Measurements from ENCODE around the gene TMEM86B.

Gene TMEM86B

DNA sequence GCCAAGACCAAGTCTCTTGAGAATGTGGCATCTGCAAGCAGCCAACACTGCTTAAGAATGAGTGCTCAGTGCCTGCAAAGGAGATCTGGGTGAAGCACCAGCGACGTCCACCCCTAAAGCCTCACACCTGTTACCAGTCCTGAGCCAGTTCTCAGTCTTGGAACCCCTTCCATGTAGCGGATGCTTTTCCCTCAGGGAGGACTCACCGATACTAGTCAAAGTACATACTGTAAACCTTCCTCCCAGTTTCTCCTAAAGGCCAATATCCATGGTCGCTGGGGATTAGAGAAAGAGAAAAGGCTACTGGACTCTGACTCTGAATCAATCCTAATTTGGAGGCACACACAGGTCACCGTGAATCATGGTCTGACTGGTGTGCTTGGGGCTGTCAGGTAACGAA is 15.0 kb downstream of the TMEM86B start:
- Histone ChIP-seq H3K9me3 (ENCODE audit: control insufficient read depth, insufficient read depth, low read depth, low read length) (no peaks in the 10 kb centered on the region; the same call in 1 of the 2 replicates), H3K27ac (ENCODE audit: extremely low read depth, low read depth, low read length) (no peak overlapping the region), H3K4me1 (ENCODE audit: control insufficient read depth, insufficient read depth, low read length) (peaks cover 14% of the 10 kb centered on the region), H3K4me3 (ENCODE audit: low read depth, low read length) (no peak overlapping the region), H3K36me3 (ENCODE audit: control insufficient read depth in 2 of 2, insufficient read depth in 1 of 2, low read length in 2 of 2) (no peaks in the 10 kb centered on the region)
- CTCF ChIA-PET, result interaction anchor here (0.6 to 0.8 kb wide), 2 partner anchors 14 to 53 kb away, joined by 3 read pairs; no protein-coding TSS in a partner anchor
- POLR2A ChIA-PET, result no interaction called here
- TF ChIP-seq, protein P1, sequence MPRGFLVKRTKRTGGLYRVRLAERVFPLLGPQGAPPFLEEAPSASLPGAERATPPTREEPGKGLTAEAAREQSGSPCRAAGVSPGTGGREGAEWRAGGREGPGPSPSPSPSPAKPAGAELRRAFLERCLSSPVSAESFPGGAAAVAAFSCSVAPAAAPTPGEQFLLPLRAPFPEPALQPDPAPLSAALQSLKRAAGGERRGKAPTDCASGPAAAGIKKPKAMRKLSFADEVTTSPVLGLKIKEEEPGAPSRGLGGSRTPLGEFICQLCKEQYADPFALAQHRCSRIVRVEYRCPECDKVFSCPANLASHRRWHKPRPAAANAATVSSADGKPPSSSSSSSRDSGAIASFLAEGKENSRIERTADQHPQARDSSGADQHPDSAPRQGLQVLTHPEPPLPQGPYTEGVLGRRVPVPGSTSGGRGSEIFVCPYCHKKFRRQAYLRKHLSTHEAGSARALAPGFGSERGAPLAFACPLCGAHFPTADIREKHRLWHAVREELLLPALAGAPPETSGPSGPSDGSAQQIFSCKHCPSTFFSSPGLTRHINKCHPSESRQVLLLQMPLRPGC (tag by site-specific recombination; IDR thresholded peaks at IDR 0.05), result no peak
- no peak for TF ChIP-seq ZNF221 (tag by site-specific recombination; IDR thresholded peaks at IDR 0.05; ENCODE audit: borderline replicate concordance)
- no peak for TF ChIP-seq SALL2 (tag by site-specific recombination; IDR thresholded peaks at IDR 0.05; ENCODE audit: borderline replicate concordance)
- TF ChIP-seq ZNF521 (tag by site-specific recombination; IDR thresholded peaks at IDR 0.05), result no peak
- TF ChIP-seq ZBTB8A (tag by site-specific recombination; IDR thresholded peaks at IDR 0.05), result no peak
- no peak for TF ChIP-seq ZNF140 (tag by site-specific recombination; IDR thresholded peaks at IDR 0.05)
- TF ChIP-seq ZNF114 (tag by site-specific recombination; IDR thresholded peaks at IDR 0.05), result no peak
- TF ChIP-seq ZNF138 (tag by site-specific recombination; IDR thresholded peaks at IDR 0.05; ENCODE audit: borderline replicate concordance), result no peak
- no peak for TF ChIP-seq ZIC2 (tag by site-specific recombination; IDR thresholded peaks at IDR 0.05)
- TF ChIP-seq GLIS1 (tag by site-specific recombination; IDR thresholded peaks at IDR 0.05), result no peak
- TF ChIP-seq, protein P2, sequence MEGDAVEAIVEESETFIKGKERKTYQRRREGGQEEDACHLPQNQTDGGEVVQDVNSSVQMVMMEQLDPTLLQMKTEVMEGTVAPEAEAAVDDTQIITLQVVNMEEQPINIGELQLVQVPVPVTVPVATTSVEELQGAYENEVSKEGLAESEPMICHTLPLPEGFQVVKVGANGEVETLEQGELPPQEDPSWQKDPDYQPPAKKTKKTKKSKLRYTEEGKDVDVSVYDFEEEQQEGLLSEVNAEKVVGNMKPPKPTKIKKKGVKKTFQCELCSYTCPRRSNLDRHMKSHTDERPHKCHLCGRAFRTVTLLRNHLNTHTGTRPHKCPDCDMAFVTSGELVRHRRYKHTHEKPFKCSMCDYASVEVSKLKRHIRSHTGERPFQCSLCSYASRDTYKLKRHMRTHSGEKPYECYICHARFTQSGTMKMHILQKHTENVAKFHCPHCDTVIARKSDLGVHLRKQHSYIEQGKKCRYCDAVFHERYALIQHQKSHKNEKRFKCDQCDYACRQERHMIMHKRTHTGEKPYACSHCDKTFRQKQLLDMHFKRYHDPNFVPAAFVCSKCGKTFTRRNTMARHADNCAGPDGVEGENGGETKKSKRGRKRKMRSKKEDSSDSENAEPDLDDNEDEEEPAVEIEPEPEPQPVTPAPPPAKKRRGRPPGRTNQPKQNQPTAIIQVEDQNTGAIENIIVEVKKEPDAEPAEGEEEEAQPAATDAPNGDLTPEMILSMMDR (tag by site-specific recombination; IDR thresholded peaks at IDR 0.05), result no peak
- no peak for TF ChIP-seq ZBTB20 (tag by site-specific recombination; IDR thresholded peaks at IDR 0.05)
- TF ChIP-seq ZSCAN30 (tag by site-specific recombination; IDR thresholded peaks at IDR 0.05), result no peak
- TF ChIP-seq ZNF785 (tag by site-specific recombination; IDR thresholded peaks at IDR 0.05), result no peak
- no peak for TF ChIP-seq ZNF423 (tag by site-specific recombination; IDR thresholded peaks at IDR 0.05)
- TF ChIP-seq ZNF549 (tag by site-specific recombination; IDR thresholded peaks at IDR 0.05), result no peak

DNA sequence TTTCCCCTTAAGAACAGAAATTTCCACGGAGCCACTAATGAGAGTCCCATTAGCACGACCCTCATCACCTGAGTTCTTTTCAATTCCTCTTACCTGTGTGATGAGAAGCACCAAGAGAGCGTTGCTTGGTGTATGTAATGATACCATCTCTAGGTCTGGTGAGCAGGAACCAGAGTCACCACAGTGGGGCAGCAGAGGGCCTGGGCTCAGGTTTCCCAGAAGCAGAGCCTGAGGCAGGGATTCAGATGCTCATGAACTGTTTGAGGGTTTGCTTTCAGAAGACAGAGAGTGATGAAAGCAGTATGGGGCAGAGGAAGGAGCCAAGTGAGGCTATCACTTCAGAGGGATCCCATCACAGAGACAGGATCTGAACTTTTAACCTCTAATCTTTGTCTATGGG is 16.1 kb downstream of the TMEM86B start:
- Histone ChIP-seq H3K27ac (ENCODE audit: extremely low read depth, low read depth, low read length) (no peak overlapping the region), H3K4me3 (ENCODE audit: low read depth, low read length) (no peak overlapping the region), H3K36me3 (ENCODE audit: control insufficient read depth in 2 of 2, insufficient read depth in 1 of 2, low read length in 2 of 2) (no peaks in the 10 kb centered on the region), H3K4me1 (ENCODE audit: control insufficient read depth, insufficient read depth, low read length) (peaks cover 13% of the 10 kb centered on the region), H3K9me3 (ENCODE audit: control insufficient read depth, insufficient read depth, low read depth, low read length) (no peaks in the 10 kb centered on the region; the same call in 1 of the 2 replicates)
- ChIA-PET CTCF (interaction anchor here (0.7 kb wide), 1 partner anchor 45 kb away, joined by 3 read pairs; no protein-coding TSS in a partner anchor), POLR2A (no interaction called here)
- TF ChIP-seq GLI4 (tag by site-specific recombination; IDR thresholded peaks at IDR 0.05) (no peak), SETDB1 (IDR thresholded peaks at IDR 0.05; ENCODE audit: insufficient read length, low read length) (peak; percentile 80), ZNF626 (tag by site-specific recombination; IDR thresholded peaks at IDR 0.05) (no peak)
- TF ChIP-seq, protein P3, sequence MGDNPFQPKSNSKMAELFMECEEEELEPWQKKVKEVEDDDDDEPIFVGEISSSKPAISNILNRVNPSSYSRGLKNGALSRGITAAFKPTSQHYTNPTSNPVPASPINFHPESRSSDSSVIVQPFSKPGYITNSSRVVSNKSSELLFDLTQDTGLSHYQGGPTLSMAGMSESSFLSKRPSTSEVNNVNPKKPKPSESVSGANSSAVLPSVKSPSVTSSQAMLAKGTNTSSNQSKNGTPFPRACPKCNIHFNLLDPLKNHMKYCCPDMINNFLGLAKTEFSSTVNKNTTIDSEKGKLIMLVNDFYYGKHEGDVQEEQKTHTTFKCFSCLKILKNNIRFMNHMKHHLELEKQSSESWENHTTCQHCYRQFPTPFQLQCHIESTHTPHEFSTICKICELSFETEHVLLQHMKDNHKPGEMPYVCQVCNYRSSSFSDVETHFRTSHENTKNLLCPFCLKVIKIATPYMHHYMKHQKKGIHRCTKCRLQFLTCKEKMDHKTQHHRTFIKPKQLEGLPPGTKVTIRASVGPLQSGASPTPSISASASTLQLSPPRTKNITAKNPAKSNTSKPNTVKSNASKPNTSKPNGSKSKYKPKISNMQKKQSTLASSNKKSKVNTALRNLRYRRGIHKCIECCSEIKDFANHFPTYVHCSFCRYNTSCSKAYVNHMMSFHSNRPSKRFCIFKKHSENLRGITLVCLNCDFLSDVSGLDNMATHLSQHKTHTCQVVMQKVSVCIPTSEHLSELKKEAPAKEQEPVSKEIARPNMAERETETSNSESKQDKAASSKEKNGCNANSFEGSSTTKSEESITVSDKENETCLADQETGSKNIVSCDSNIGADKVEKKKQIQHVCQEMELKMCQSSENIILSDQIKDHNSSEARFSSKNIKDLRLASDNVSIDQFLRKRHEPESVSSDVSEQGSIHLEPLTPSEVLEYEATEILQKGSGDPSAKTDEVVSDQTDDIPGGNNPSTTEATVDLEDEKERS (tag by site-specific recombination; IDR thresholded peaks at IDR 0.05), result peak; percentile 94
